22Rv1 (cell line): Measurements from ENCODE around the gene DYRK3.

Source experiments
- H3K27ac ChIP-seq: fragments of 450-650 bp; 2 replicates; pipeline ENCODE4 v1.5.1; 2017
- ZFX ChIP-seq: fragments of 450-650 bp; IDR thresholded peaks from 2 replicates; pipeline ENCODE4 v1.6.1; 2017; ENCODE audit warnings: antibody characterized with exemption, borderline replicate concordance
- TF ChIP-seq, protein P1 (sequence below): fragments of 450-650 bp; IDR thresholded peaks from 2 replicates; pipeline ENCODE4 v1.5.1; 2017; ENCODE audit warnings: mild to moderate bottlenecking

The DYRK3 gene

DNA sequence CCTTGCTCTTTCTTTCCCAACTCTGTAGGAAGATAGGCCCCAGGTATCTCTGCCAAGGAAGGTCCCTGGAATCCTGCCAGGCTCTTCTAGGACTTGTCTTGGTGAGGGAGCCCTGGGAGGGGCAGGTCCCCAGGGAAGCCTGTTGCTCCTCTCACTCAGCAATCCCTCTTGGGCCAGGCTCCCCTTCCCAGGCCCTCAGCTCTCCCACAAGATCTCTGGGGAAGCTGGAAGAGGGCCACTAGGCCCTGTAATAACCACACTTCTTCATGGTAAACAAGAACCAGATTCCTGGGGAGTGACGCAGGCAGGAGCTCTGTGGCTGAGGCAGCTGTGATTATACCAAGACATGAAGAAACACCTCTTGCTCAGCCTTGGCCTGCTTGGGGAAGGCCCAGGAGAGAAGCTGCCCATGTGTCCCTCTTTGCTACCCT is 39.4 kb downstream of the DYRK3 start:
- TF ChIP-seq, protein P1, sequence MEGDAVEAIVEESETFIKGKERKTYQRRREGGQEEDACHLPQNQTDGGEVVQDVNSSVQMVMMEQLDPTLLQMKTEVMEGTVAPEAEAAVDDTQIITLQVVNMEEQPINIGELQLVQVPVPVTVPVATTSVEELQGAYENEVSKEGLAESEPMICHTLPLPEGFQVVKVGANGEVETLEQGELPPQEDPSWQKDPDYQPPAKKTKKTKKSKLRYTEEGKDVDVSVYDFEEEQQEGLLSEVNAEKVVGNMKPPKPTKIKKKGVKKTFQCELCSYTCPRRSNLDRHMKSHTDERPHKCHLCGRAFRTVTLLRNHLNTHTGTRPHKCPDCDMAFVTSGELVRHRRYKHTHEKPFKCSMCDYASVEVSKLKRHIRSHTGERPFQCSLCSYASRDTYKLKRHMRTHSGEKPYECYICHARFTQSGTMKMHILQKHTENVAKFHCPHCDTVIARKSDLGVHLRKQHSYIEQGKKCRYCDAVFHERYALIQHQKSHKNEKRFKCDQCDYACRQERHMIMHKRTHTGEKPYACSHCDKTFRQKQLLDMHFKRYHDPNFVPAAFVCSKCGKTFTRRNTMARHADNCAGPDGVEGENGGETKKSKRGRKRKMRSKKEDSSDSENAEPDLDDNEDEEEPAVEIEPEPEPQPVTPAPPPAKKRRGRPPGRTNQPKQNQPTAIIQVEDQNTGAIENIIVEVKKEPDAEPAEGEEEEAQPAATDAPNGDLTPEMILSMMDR, result no peak
- no peak for TF ChIP-seq ZFX
- no peak overlapping the region for H3K27ac ChIP-seq

DNA sequence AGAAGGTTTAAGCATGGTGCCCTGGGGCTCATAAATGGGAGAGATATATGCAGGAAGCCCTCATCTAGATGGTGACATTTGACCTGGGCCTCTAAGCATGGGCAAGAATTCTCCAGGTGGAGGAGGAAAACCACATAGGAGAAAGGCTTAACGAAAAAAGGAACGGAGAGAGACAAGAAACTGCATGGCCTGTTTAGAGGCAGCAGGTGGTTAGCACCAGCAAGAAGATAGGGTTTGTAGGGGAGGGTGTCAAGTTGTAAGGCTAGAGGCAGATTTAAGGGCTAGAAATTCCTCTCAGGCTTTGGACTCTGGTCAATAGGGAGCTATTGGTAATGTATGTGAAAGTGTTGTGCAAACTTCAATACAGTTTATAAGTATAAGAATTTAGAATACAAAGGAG is 41.2 kb downstream of the DYRK3 start:
- no peak overlapping the region for H3K27ac ChIP-seq
- TF ChIP-seq, protein P1, result no peak

DNA sequence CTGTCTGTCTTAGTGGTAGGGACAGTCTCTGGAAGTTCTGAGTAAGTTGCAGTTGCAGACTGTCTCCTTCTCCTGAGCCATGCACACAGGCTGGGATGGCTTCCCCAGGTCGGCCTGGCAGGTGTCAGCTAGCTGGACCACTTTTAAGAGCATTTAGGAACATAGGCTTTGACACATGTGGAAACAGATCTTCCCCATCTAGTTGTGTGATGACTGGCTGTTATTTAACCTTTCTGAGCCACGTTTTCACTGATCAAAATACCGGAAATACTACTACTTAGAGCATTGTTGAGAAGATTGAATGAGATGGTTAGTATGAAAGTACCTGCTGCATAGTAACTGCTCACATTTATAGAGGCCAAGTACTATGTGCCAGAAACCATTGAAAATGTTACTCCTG is 43.2 kb downstream of the DYRK3 start:
- H3K27ac ChIP-seq, result no peak overlapping the region
- no peak for TF ChIP-seq ZFX
- TF ChIP-seq, protein P1, result no peak

DNA sequence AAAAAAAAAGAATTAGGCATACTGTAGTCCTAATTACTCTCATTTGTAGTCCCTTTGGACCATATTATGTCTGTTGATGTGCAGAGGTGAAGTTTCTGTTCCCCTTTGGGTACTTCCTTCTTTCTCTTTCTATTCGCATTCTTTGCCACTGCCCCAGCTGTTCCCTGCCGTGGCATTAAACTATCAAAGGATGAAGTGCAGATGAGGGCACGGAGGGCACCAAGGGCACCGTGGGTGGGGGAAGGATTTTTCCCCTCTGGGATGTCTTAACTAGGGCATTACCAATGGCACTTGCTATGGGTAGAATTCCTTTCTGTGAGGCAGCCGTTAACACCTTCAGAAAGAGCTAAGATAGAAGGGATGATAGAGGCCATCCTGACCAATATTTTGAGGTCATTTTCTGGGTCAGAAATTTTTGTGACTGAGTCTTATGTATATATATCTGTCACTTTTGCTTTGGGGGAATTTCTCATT is 44.4 kb downstream of the DYRK3 start:
- TF ChIP-seq ZFX, result no peak
- TF ChIP-seq, protein P1, result no peak
- no peak overlapping the region for H3K27ac ChIP-seq

DNA sequence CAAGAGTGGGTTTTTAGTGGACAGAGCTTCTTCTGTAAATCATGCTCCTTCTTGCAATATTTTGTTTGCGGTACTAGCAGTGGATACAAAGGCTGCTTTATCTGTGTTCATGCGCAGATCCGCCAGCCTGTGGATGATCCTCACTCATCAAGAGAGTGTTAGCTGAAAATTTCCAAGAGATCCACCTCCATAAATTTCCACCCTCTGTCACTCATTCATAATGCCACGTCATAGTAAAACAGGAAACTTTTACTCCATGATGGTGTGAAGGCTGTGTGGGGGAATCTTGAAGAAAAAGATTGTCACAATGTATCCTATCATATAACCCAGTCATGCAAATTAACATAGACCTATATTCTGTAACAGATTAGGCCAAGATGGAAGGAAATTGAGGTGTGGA is 44.9 kb downstream of the DYRK3 start:
- no peak overlapping the region for H3K27ac ChIP-seq
- TF ChIP-seq, protein P1, result no peak
- TF ChIP-seq ZFX, result no peak

DNA sequence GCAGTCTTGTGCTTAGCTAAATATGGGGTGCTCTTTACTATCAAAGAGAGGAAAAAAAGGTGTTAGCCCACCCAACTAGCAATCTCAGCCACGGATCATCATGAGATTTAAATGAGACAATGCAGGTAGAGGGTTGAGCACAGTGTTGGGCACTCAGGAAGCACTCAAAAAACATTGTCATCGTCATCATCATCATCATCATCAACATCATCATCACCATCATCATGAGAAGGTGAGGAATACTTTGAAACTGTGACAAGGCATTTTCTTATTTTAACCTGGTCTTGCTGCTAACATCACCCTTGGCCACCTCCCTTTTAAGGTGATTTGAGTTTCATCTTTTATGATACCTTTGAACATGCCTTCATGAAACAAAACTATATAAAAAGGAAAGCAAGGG is 46.0 kb downstream of the DYRK3 start:
- 0 out of 2 replicates have a peak overlapping the region, but pooled peaks have one; percentile 40 for H3K27ac ChIP-seq
- TF ChIP-seq ZFX, result no peak
- TF ChIP-seq, protein P1, result no peak

DNA sequence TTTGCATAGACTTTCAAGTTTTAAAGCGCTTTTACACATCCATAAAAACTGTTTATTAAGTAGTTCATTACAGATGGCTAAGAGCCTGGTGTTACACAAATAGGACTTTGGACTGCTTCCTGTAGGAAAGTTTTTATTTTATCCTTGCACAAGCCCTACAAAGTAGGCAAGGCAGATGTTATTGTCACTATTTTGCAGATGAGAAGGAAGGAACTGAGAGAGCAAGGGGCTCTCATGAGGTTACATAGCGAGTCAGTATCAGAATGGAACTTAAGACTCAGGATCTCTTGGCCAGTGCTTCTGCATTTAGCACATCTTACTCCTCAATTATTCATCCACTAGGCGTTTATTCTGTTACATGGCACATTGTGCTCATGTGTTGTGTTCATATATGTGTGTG is 46.8 kb downstream of the DYRK3 start:
- TF ChIP-seq ZFX, result no peak
- TF ChIP-seq, protein P1, result no peak
- H3K27ac ChIP-seq, result peak overlapping the region; percentile 40; the same call in 1 of the 2 replicates
